Measurements from ENCODE around the gene RASD1.

The RASD1 gene

GRCh38 chr17:17527534-17527933 lies 31.3 kb upstream of the RASD1 start:
- no peak for DNase-seq (ENCODE audit: low read depth in 3 of 3, low spot score in 1 of 3)

- DNase-seq (ENCODE audit: low read depth in 3 of 3, low spot score in 1 of 3) = no peak
Observed at GRCh38 chr17:17526369-17526768, 30.2 kb upstream of the RASD1 start.

- no peak for DNase-seq (ENCODE audit: low read depth in 3 of 3, low spot score in 1 of 3)
Observed at GRCh38 chr17:17525956-17526355, 29.8 kb upstream of the RASD1 start.

GRCh38 chr17:17525311-17525710 lies 29.1 kb upstream of the RASD1 start:
- no peak for DNase-seq (ENCODE audit: low read depth in 3 of 3, low spot score in 1 of 3)

GRCh38 chr17:17523731-17524490 lies 27.7 kb upstream of the RASD1 start:
- DNase-seq (ENCODE audit: low read depth in 3 of 3, low spot score in 1 of 3) = no peak

- no peak for DNase-seq (ENCODE audit: low read depth in 3 of 3, low spot score in 1 of 3)
Observed at GRCh38 chr17:17523001-17523730, 27.0 kb upstream of the RASD1 start.

GRCh38 chr17:17520599-17521232 lies 24.5 kb upstream of the RASD1 start:
- no peak for DNase-seq (ENCODE audit: low read depth in 3 of 3, low spot score in 1 of 3)

- DNase-seq (ENCODE audit: low read depth in 3 of 3, low spot score in 1 of 3) = no peak
Observed at GRCh38 chr17:17519886-17520285, 23.7 kb upstream of the RASD1 start.

GRCh38 chr17:17518951-17519350 lies 22.8 kb upstream of the RASD1 start:
- DNase-seq (ENCODE audit: low read depth in 3 of 3, low spot score in 1 of 3) = no peak

- no peak for DNase-seq (ENCODE audit: low read depth in 3 of 3, low spot score in 1 of 3)
Observed at GRCh38 chr17:17518014-17518413, 21.8 kb upstream of the RASD1 start.

GRCh38 chr17:17516941-17517720 lies 20.9 kb upstream of the RASD1 start:
- DNase-seq (ENCODE audit: low read depth in 3 of 3, low spot score in 1 of 3) = no peak

- DNase-seq (ENCODE audit: low read depth in 3 of 3, low spot score in 1 of 3) = no peak
Observed at GRCh38 chr17:17515934-17516930, 20.0 kb upstream of the RASD1 start.

GRCh38 chr17:17514993-17515933 lies 19.1 kb upstream of the RASD1 start:
- DNase-seq (ENCODE audit: low read depth in 3 of 3, low spot score in 1 of 3) = no peak

GRCh38 chr17:17514361-17514992 lies 18.3 kb upstream of the RASD1 start:
- DNase-seq (ENCODE audit: low read depth in 3 of 3, low spot score in 1 of 3) = no peak

- DNase-seq (ENCODE audit: low read depth in 3 of 3, low spot score in 1 of 3) = no peak
Observed at GRCh38 chr17:17513626-17514025, 17.4 kb upstream of the RASD1 start.

GRCh38 chr17:17512866-17513265 lies 16.7 kb upstream of the RASD1 start:
- no peak for DNase-seq (ENCODE audit: low read depth in 3 of 3, low spot score in 1 of 3)

- DNase-seq (ENCODE audit: low read depth in 3 of 3, low spot score in 1 of 3) = no peak
Observed at GRCh38 chr17:17511881-17512858, 16.0 kb upstream of the RASD1 start.

Measured in stimulated activated CD4-positive, alpha-beta T cell treated with anti-CD3 and anti-CD28 coated beads, TNF-alpha, amount 100 ng/mL, for 1 hour (primary cell).